HFF-Myc (cell line): ENCODE measurements around the gene RSPH4A.

Experiments used
- DNase-seq: peaks from one replicate; pipeline ENCODE4 v3.0.0-alpha.2; 2011; ENCODE audit warnings: low read depth; ENCODE audit errors: extremely low read depth
- H3K4me3 ChIP-seq: replicated peaks from 2 replicates; pipeline ENCODE4 v1.5.1; 2011; ENCODE audit warnings: low read depth, mild to moderate bottlenecking, control low read depth, low read length
- TF ChIP-seq, protein P1 (sequence below): IDR thresholded peaks from 2 replicates; pipeline ENCODE4 v1.5.1; 2012; ENCODE audit warnings: mild to moderate bottlenecking, low read depth, low read length, control low read depth; ENCODE audit errors: missing control alignments

Gene RSPH4A

DNA sequence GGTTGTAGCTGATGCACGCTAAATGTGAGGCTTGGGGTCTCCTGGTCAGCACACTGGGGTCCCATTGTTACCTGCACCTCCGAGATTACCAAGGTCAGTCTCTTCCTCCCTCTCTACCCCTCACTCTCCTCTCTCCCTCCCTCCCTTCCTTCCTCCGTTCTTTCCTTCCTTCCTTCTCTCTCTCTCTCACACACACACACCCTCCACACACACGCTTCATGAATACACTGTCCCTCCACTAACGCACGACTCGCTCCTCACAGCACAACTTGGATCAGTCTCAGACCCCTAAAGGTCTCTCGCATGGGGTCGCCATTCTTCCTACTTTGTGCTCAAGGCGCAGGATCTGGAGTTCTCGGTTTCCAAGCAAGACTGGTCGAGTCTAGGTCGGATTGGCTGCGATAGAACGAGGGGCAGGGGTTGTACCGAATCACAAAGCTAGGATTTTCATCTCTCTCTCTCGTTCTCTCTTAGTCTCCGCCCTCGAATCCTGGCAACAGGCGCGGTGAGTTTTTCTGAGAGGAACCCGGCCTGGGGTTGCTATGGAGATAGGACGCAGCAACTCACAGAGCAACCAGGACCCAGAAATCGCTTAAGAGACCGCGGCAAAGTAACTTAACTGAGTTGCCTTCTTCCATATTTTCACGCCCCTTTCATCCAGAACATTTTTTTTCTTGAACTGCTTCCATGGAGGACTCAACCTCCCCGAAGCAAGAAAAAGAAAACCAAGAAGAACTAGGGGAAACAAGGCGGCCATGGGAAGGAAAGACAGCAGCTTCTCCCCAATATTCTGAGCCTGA, at the start of gene RSPH4A:
Gene RSPH4A (plus strand): TSS at position 543 of the 800 bp plus-strand sequence. CDS start 145 bp downstream, at position 688.
- TF ChIP-seq, protein P1, sequence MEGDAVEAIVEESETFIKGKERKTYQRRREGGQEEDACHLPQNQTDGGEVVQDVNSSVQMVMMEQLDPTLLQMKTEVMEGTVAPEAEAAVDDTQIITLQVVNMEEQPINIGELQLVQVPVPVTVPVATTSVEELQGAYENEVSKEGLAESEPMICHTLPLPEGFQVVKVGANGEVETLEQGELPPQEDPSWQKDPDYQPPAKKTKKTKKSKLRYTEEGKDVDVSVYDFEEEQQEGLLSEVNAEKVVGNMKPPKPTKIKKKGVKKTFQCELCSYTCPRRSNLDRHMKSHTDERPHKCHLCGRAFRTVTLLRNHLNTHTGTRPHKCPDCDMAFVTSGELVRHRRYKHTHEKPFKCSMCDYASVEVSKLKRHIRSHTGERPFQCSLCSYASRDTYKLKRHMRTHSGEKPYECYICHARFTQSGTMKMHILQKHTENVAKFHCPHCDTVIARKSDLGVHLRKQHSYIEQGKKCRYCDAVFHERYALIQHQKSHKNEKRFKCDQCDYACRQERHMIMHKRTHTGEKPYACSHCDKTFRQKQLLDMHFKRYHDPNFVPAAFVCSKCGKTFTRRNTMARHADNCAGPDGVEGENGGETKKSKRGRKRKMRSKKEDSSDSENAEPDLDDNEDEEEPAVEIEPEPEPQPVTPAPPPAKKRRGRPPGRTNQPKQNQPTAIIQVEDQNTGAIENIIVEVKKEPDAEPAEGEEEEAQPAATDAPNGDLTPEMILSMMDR: peak; percentile 10
- H3K4me3 ChIP-seq: peak within 1 kb of the TSS; percentile 46

GRCh38 chr6:116568111-116568510, 48.2 kb upstream of the RSPH4A start:
- TF ChIP-seq, protein P1: no peak
- no peak overlapping the region for H3K4me3 ChIP-seq
- DNase-seq: no peak

More for the DNA sequence above, at the start of gene RSPH4A:
- peak; percentile 94 for DNase-seq

GRCh38 chr6:116568821-116569755, 47.2 kb upstream of the RSPH4A start:
- H3K4me3 ChIP-seq: no peak overlapping the region; the same call in 1 of the 2 replicates
- DNase-seq: no peak
- TF ChIP-seq, protein P1: no peak

GRCh38 chr6:116570856-116571682, 45.2 kb upstream of the RSPH4A start, which contains the start of gene RWDD1:
TSS of gene RWDD1 (plus strand) at chr6:116571504. CDS start at chr6:116571583, 79 bp downstream.
- peak within 1 kb of the TSS; percentile 96 for H3K4me3 ChIP-seq
- TF ChIP-seq, protein P1: no peak
- DNase-seq: peak; percentile 97

DNA sequence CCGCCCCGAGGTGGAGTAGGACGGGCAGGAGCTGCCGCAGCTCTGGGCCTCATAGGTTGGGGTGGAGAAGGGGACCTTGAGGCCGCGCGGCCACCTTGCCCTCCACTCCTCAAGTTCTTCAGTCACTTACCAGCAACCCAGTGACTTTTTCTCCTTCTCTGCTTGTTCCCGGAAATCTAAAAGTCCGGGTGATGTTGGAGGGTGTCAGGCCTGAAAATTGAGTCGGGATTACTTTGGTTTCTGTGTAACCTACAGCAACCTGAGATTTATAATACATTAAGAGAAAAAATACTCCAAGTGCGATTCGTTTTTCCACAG, 44.6 kb upstream of the RSPH4A start:
- no peak for DNase-seq
- H3K4me3 ChIP-seq: peak overlapping the region; percentile 96
- TF ChIP-seq, protein P1: no peak

GRCh38 chr6:116572162-116572561, 44.1 kb upstream of the RSPH4A start:
- TF ChIP-seq, protein P1: no peak
- DNase-seq: no peak
- peak overlapping the region; percentile 96 for H3K4me3 ChIP-seq
